ENCODE measurements around the gene HBA1. TPM values are rescaled to one million over a fixed set of nuclear protein-coding genes. Genes with fewer than 3 reads are reported as not detected.

HBA1 gene
- total and polyA plus RNA-seq, 9 of the 15 experiments (the other 6 are each of a cell fraction or from before 2014, with no cell fraction given) = 128 to 2,388 (median 380) TPM

GRCh38 chr16:143047-143446 lies 33.4 kb upstream of the HBA1 start (continued):
- TF ChIP-seq RERE (CRISPR knock-in tag; IDR thresholded peaks at IDR 0.05; ENCODE audit: borderline replicate concordance) (no peak), CREB5 (CRISPR knock-in tag; IDR thresholded peaks at IDR 0.05) (no peak), BDP1 (IDR thresholded peaks at IDR 0.05; ENCODE audit: insufficient read depth, insufficient read length) (no peak), CBFB (CRISPR knock-in tag; IDR thresholded peaks at IDR 0.05) (no peak), BCL6 (CRISPR knock-in tag; IDR thresholded peaks at IDR 0.05) (no peak), SP1 (CRISPR knock-in tag; IDR thresholded peaks at IDR 0.05) (no peak), CEBPG (CRISPR knock-in tag; IDR thresholded peaks at IDR 0.05) (no peak), CEBPG (tag; conservative IDR thresholded peaks at IDR 0.05 in 1 of 2, IDR thresholded peaks at IDR 0.05 in 1 of 2) (no peak), MAZ (CRISPR knock-in tag; conservative IDR thresholded peaks at IDR 0.05 in 1 of 2, IDR thresholded peaks at IDR 0.05 in 1 of 2) (peak; percentile 61 to 71; a peak in 3 of 4 replicates), LARP7 (IDR thresholded peaks at IDR 0.05) (no peak), TCF7L2 (IDR thresholded peaks at IDR 0.05; ENCODE audit: low read depth, low read length) (peak; percentile 58; the same call in 1 of the 2 replicates), ZHX1 (conservative IDR thresholded peaks at IDR 0.05; ENCODE audit: low read length) (no peak), TAF1 (IDR thresholded peaks at IDR 0.05; ENCODE audit: control insufficient read depth, extremely low read depth, insufficient read depth, low read length, severe bottlenecking) (peak; percentile 20), SMARCA5 (IDR thresholded peaks at IDR 0.05) (no peak), CHD4 (IDR thresholded peaks at IDR 0.05; ENCODE audit: insufficient read depth, insufficient replicate concordance, low read depth, low read length, poor library complexity, severe bottlenecking) (no peak), BCOR (IDR thresholded peaks at IDR 0.05) (peak; percentile 44; the same call in 1 of the 2 replicates)
- TF ChIP-seq, protein P1, sequence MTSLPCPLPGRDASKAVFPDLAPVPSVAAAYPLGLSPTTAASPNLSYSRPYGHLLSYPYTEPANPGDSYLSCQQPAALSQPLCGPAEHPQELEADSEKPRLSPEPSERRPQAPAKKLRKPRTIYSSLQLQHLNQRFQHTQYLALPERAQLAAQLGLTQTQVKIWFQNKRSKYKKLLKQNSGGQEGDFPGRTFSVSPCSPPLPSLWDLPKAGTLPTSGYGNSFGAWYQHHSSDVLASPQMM (CRISPR knock-in tag; IDR thresholded peaks at IDR 0.05) = no peak
